H1 (cell line): ENCODE data around the gene RNF212. TPM values are rescaled to one million over a fixed set of nuclear protein-coding genes. Genes with fewer than 3 reads are reported as not detected.

Experiments used
- CTCF ChIA-PET: fragments of 300-600 bp; sonication (Branson Sonifier 250); formaldehyde crosslinking; loops from one replicate; lab custom pipeline; 2021; ENCODE audit not compliant: partially characterized antibody; lab: Charles Lee
- POLR2A ChIA-PET: fragments of 300-600 bp; sonication (Branson Sonifier 250); formaldehyde crosslinking; loops from one replicate; lab custom pipeline; 2021; ENCODE audit warnings: inconsistent platforms; ENCODE audit not compliant: partially characterized antibody; lab: Charles Lee
- DNase-seq, 2 experiments: peaks; one replicate each; pipeline versions ENCODE4 v3.0.0 to v3.0.0-alpha.2; 2010 to 2022; ENCODE audit warnings: low spot score in 2 of 2, low read depth in 1 of 2, mixed read lengths in 1 of 2
- FAIRE-seq: peaks from 2 replicates; lab custom pipeline; 2011; peaks lifted over from hg19 to GRCh38; lab: Jason Lieb, UNC
- H2AFZ ChIP-seq: 2 replicates; pipeline ENCODE4 v1.8.1; 2012; ENCODE audit warnings: low read length, inconsistent platforms
- H2AK5ac ChIP-seq: 2 replicates; pipeline ENCODE4 v1.6.1; 2013; ENCODE audit warnings: low read depth, low read length
- H2BK120ac ChIP-seq: replicated peaks from 2 replicates; pipeline ENCODE3; 2013; ENCODE audit warnings: low read depth, low read length, inconsistent platforms
- H2BK12ac ChIP-seq: 2 replicates; pipeline ENCODE4 v1.6.1; 2013; ENCODE audit warnings: low read depth, low read length
- H2BK15ac ChIP-seq: 2 replicates; pipeline ENCODE4 v1.6.1; 2013; ENCODE audit warnings: low read length
- H2BK20ac ChIP-seq: 2 replicates; pipeline ENCODE4 v1.6.1; 2013; ENCODE audit warnings: low read length
- H2BK5ac ChIP-seq: 2 replicates; pipeline ENCODE4 v1.6.1; 2013; ENCODE audit warnings: low read depth, low read length
- H3K14ac ChIP-seq: 2 replicates; pipeline ENCODE4 v1.6.1; 2013; ENCODE audit warnings: inconsistent platforms; ENCODE audit not compliant: insufficient read length
- H3K18ac ChIP-seq: 2 replicates; pipeline ENCODE4 v1.6.1; 2013; ENCODE audit warnings: low read length; ENCODE audit errors: extremely low read depth
- H3K23ac ChIP-seq: 2 replicates; pipeline ENCODE4 v1.6.1; 2013; ENCODE audit warnings: inconsistent platforms; ENCODE audit not compliant: insufficient read length
- H3K23me2 ChIP-seq: 2 replicates; pipeline ENCODE4 v1.6.1; 2013; ENCODE audit warnings: low read depth, low read length
- H3K27ac ChIP-seq: 2 replicates; pipeline ENCODE4 v1.6.1; 2011; ENCODE audit warnings: low read depth, low read length, inconsistent platforms
- H3K27me3 ChIP-seq, 4 experiments: replicated peaks in 1 of 4; 1 replicate in 1 of 4; 2 replicates in 3 of 4; pipeline versions ENCODE4 v1.6.1 to v1.8.1; 2011 to 2013; ENCODE audit warnings: low read length in 3 of 4, mild to moderate bottlenecking in 3 of 4, inconsistent platforms in 2 of 4, mixed read lengths in 2 of 4, moderate library complexity in 1 of 4; ENCODE audit not compliant: control insufficient read depth in 3 of 4, insufficient read depth in 3 of 4; ENCODE audit errors: extremely low read depth in 1 of 4
- H3K36me3 ChIP-seq, 4 experiments: 2 replicates each; pipeline versions ENCODE4 v1.6.1 to v1.8.1; 2011 to 2013; ENCODE audit warnings: mild to moderate bottlenecking in 4 of 4, low read length in 3 of 4, moderate library complexity in 2 of 4, control low read depth in 1 of 4, inconsistent platforms in 1 of 4; ENCODE audit not compliant: insufficient read depth in 4 of 4, control insufficient read depth in 2 of 4
- H3K4ac ChIP-seq: replicated peaks from 2 replicates; pipeline ENCODE3; 2013; ENCODE audit warnings: low read length, low read depth, mixed read lengths, inconsistent platforms; ENCODE audit not compliant: insufficient read length
- H3K4me1 ChIP-seq, 4 experiments: replicated peaks in 1 of 4; 1 replicate in 1 of 4; 2 replicates in 3 of 4; pipeline versions ENCODE4 v1.6.1 to v1.8.1; 2011 to 2013; ENCODE audit warnings: low read length in 3 of 4, inconsistent platforms in 2 of 4, mixed read lengths in 1 of 4; ENCODE audit not compliant: insufficient read depth in 4 of 4, control insufficient read depth in 3 of 4
- H3K4me2 ChIP-seq, 2 experiments: 2 replicates each; pipeline versions ENCODE4 v1.6.1 to v1.8.1; 2011 to 2013; ENCODE audit warnings: low read depth in 2 of 2, low read length in 2 of 2, control low read depth in 1 of 2, inconsistent platforms in 1 of 2, mild to moderate bottlenecking in 1 of 2; ENCODE audit not compliant: insufficient read depth in 1 of 2
- H3K4me3 ChIP-seq, 4 experiments: fragments of 200-600, 300-600 bp in 1 of 4; sonication (generic), shearing (Covaris generic), sonication (Bioruptor Twin) in 1 of 4; 2 replicates each; pipeline versions ENCODE4 v1.5.1 to v1.8.1; 2011 to 2016; ENCODE audit warnings: low read length in 4 of 4, low read depth in 3 of 4, control low read depth in 2 of 4, inconsistent platforms in 2 of 4, mild to moderate bottlenecking in 2 of 4, mixed read lengths in 1 of 4, moderate library complexity in 1 of 4; ENCODE audit not compliant: insufficient read depth in 2 of 4; ENCODE audit errors: extremely low read depth in 1 of 4
- H3K56ac ChIP-seq: replicated peaks from 2 replicates; pipeline ENCODE3; 2013; ENCODE audit warnings: low read depth, mild to moderate bottlenecking, mixed read lengths, low read length, inconsistent platforms; ENCODE audit not compliant: insufficient read length
- H3K79me1 ChIP-seq: 2 replicates; pipeline ENCODE4 v1.6.1; 2013; ENCODE audit warnings: low read depth, low read length, control low read depth
- H3K79me2 ChIP-seq, 2 experiments: 2 replicates each; pipeline versions ENCODE4 v1.6.1 to v1.8.1; 2012 to 2013; ENCODE audit warnings: low read length in 2 of 2, mild to moderate bottlenecking in 2 of 2, inconsistent platforms in 1 of 2; ENCODE audit not compliant: insufficient read depth in 2 of 2, control insufficient read depth in 1 of 2
- H3K9ac ChIP-seq, 4 experiments: replicated peaks in 1 of 4; 1 replicate in 1 of 4; 2 replicates in 3 of 4; pipeline versions ENCODE4 v1.6.1 to v1.8.1; 2011 to 2013; ENCODE audit warnings: low read depth in 3 of 4, low read length in 3 of 4, control low read depth in 2 of 4, mild to moderate bottlenecking in 2 of 4, moderate library complexity in 2 of 4, inconsistent platforms in 1 of 4; ENCODE audit errors: extremely low read depth in 1 of 4
- H3K9me3 ChIP-seq, 2 experiments: 2 replicates each; pipeline versions ENCODE4 v1.6.1 to v1.8.1; 2012 to 2013; ENCODE audit warnings: mild to moderate bottlenecking in 2 of 2, moderate library complexity in 2 of 2, control low read depth in 1 of 2, inconsistent platforms in 1 of 2, low read depth in 1 of 2, low read length in 1 of 2, mixed read lengths in 1 of 2; ENCODE audit not compliant: insufficient read depth in 2 of 2
- H4K20me1 ChIP-seq, 2 experiments: replicated peaks in 1 of 2; 2 replicates each; pipeline versions ENCODE3 to v1.8.1; 2011 to 2013; ENCODE audit warnings: inconsistent platforms in 2 of 2, low read length in 2 of 2, mild to moderate bottlenecking in 1 of 2; ENCODE audit not compliant: insufficient read depth in 2 of 2, control insufficient read depth in 1 of 2
- H4K5ac ChIP-seq: 2 replicates; pipeline ENCODE4 v1.6.1; 2013; ENCODE audit warnings: low read length, low read depth, mixed read lengths, inconsistent platforms; ENCODE audit not compliant: insufficient read length
- H4K8ac ChIP-seq: 2 replicates; pipeline ENCODE4 v1.8.0; 2013; ENCODE audit warnings: mild to moderate bottlenecking, moderate library complexity, low read length, inconsistent platforms; ENCODE audit not compliant: insufficient read depth; ENCODE audit errors: extremely low read depth
- H4K91ac ChIP-seq: replicated peaks from 2 replicates; pipeline ENCODE3; 2013; ENCODE audit warnings: low read length, mixed read lengths, inconsistent platforms; ENCODE audit not compliant: insufficient read length
- CEBPB ChIP-seq: IDR thresholded peaks from 2 replicates; pipeline ENCODE4 v1.6.1; 2012; ENCODE audit warnings: low read depth, low read length
- FOSL1 ChIP-seq: IDR thresholded peaks from 2 replicates; pipeline ENCODE4 v1.6.1; 2011; ENCODE audit warnings: mild to moderate bottlenecking, low read depth, low read length, moderate library complexity; ENCODE audit not compliant: insufficient read depth
- GTF2F1 ChIP-seq: IDR thresholded peaks from 2 replicates; pipeline ENCODE4 v1.6.1; 2012; ENCODE audit warnings: low read depth, low read length, improper control_type of control experiment, borderline replicate concordance
- RFX5 ChIP-seq: IDR thresholded peaks from 2 replicates; pipeline ENCODE4 v1.6.1; 2011; ENCODE audit warnings: low read depth, low read length, improper control_type of control experiment, borderline replicate concordance
- SAP30 ChIP-seq: fragments of 300-600 bp; sonication (generic); IDR thresholded peaks from 2 replicates; pipeline ENCODE4 v1.7.1; 2012; ENCODE audit warnings: low read length, moderate library complexity, mild to moderate bottlenecking, inconsistent platforms; ENCODE audit not compliant: insufficient read depth, insufficient replicate concordance
- SIN3A ChIP-seq, 2 experiments: IDR thresholded peaks in 1 of 2; conservative IDR thresholded peaks in 1 of 2; 2 replicates each; pipeline ENCODE4 v1.6.1; 2011 to 2012; ENCODE audit warnings: low read length in 2 of 2, improper control_type of control experiment in 1 of 2, low read depth in 1 of 2, mild to moderate bottlenecking in 1 of 2
- SIX5 ChIP-seq: IDR thresholded peaks from 2 replicates; pipeline ENCODE4 v1.6.1; 2011; ENCODE audit warnings: mild to moderate bottlenecking, low read depth, low read length
- SRF ChIP-seq: IDR thresholded peaks from 2 replicates; pipeline ENCODE4 v1.6.1; 2011; ENCODE audit warnings: mild to moderate bottlenecking, low read depth, low read length, moderate library complexity
- TEAD4 ChIP-seq: IDR thresholded peaks from 2 replicates; pipeline ENCODE4 v1.6.1; 2012; ENCODE audit warnings: low read depth, low read length, inconsistent platforms, mixed read lengths
- YY1 ChIP-seq: IDR thresholded peaks from 2 replicates; pipeline ENCODE4 v1.6.1; 2011; ENCODE audit warnings: low read depth, mild to moderate bottlenecking, low read length
- ZNF274 ChIP-seq: IDR thresholded peaks from 2 replicates; pipeline ENCODE4 v1.7.0; 2012; ENCODE audit warnings: low read length, borderline replicate concordance; ENCODE audit errors: extremely low read depth
- WGBS, 2 experiments: shearing (Covaris generic) in 1 of 2; methylation state at CpG; one replicate each; pipeline versions ENCODE4 v1.1.6 to v1.1.7; 2013 to 2015; ENCODE audit warnings: low lambda C conversion rate in 2 of 2, mixed read lengths in 2 of 2, inconsistent platforms in 1 of 2, low coverage in 1 of 2, missing lambda C conversion rate in 1 of 2; ENCODE audit not compliant: insufficient replicate concordance in 2 of 2, insufficient coverage in 1 of 2, insufficient read length in 1 of 2; ENCODE audit errors: extremely low coverage in 1 of 2, missing lambda C conversion rate in 1 of 2; 5-methylcytosine and 5-hydroxymethylcytosine counted together
- polyA plus RNA-seq, 7 experiments: library from polyadenylated mRNA; depleted of rRNA in 3 of 7; stranded (reverse) in 5 of 7; unstranded in 2 of 7; fragments of >200 nt in 5 of 7; fragments of 200-250 nt in 2 of 7; gene quantifications; 1 replicate in 5 of 7; 2 replicates in 1 of 7; 4 replicates in 1 of 7; pipeline versions ENCODE4 v1.2.1 to v1.2.3, GENCODE V29; 2011 to 2013; ENCODE audit warnings: missing spikeins in 2 of 7, mixed read lengths in 2 of 7
- total RNA-seq: library from RNA; stranded (reverse); fragmentation: NEBNext Ultra II Directional; extraction: Animal tissue kit (Norgen Biotek cat#: 25700); gene quantifications from 2 replicates; pipeline ENCODE4 v1.2.1, GENCODE V29; 2021
- TF ChIP-seq, protein P1 (sequence below): IDR thresholded peaks from 2 replicates; pipeline ENCODE4 v1.6.1; 2012; ENCODE audit warnings: low read length, inconsistent platforms

RNF212 gene
- total and polyA plus RNA-seq, 2 of the 8 experiments (the other 6 are each of a cell fraction or from before 2014, with no cell fraction given) = 3.4 to 5.4 TPM

GRCh38 chr4:1045193-1045594 is 68.2 kb downstream of the RNF212 start:
- ChIA-PET POLR2A (interaction anchor here (1.3 kb wide), 1 partner anchor 11 kb away, joined by 5 read pairs; no protein-coding TSS in a partner anchor), CTCF (interaction anchor here (1.1 kb wide), 1 partner anchor 12 kb away, joined by 4 read pairs; no protein-coding TSS in a partner anchor)
- Histone ChIP-seq H2BK5ac (0 out of 2 replicates have a peak overlapping the region, but pooled peaks have one; percentile 63), H3K36me3 (no peaks in the 10 kb centered on the region), H3K79me1 (no peaks in the 10 kb centered on the region), H3K4me2 (no peak overlapping the region), H3K23me2 (peaks cover 14% of the 10 kb centered on the region), H4K20me1 (peaks cover 0 to 2% of the 10 kb centered on the region in 2 experiments), H4K91ac (peak overlapping the region; percentile 55), H2AK5ac (peak overlapping the region; percentile 90), H3K23ac (no peak overlapping the region), H2AFZ (no peak overlapping the region), H3K9ac (no peak overlapping the region), H2BK20ac (peak overlapping the region; percentile 80; the same call in 1 of the 2 replicates), H3K4me3 (no peak overlapping the region), H3K4me1 (peaks cover 0 to 15% (median 12%) of the 10 kb centered on the region in 4 experiments; a peak in 6 of 7 replicates), H3K79me2 (no peaks in the 10 kb centered on the region), H3K4ac (peak overlapping the region; percentile 38), H3K27ac (no peak overlapping the region), H2BK120ac (no peak overlapping the region), H3K27me3 (peaks cover 0 to 8% (median 6%) of the 10 kb centered on the region in 4 experiments; a peak in 3 of 7 replicates), H3K18ac (no peak overlapping the region; the same call in 1 of the 2 replicates), H2BK15ac (peak overlapping the region; percentile 81; the same call in 1 of the 2 replicates), H3K56ac (no peak overlapping the region), H3K14ac (no peak overlapping the region), H4K5ac (no peak overlapping the region), H2BK12ac (peak overlapping the region; percentile 92; the same call in 1 of the 2 replicates), H4K8ac (no peak overlapping the region), H3K9me3 (no peaks in the 10 kb centered on the region)
- no peak for FAIRE-seq
- DNase-seq = no peak
- 91% methylated on average over 14 of the region's 14 CpGs; no CpG with 5 or more reads in 1 of the 2 experiments for WGBS, 2 experiments
- TF ChIP-seq YY1 (no peak), SIX5 (no peak), GTF2F1 (no peak), TEAD4 (no peak), SIN3A (conservative IDR thresholded peaks at IDR 0.05 in 1 of 2, IDR thresholded peaks at IDR 0.05 in 1 of 2; ENCODE audit: low read depth in 1 of 2, low read length in 2 of 2) (no peak), SAP30 (no peak), ZNF274 (no peak), CEBPB (no peak), FOSL1 (no peak), RFX5 (no peak), SRF (no peak)
- TF ChIP-seq, protein P1, sequence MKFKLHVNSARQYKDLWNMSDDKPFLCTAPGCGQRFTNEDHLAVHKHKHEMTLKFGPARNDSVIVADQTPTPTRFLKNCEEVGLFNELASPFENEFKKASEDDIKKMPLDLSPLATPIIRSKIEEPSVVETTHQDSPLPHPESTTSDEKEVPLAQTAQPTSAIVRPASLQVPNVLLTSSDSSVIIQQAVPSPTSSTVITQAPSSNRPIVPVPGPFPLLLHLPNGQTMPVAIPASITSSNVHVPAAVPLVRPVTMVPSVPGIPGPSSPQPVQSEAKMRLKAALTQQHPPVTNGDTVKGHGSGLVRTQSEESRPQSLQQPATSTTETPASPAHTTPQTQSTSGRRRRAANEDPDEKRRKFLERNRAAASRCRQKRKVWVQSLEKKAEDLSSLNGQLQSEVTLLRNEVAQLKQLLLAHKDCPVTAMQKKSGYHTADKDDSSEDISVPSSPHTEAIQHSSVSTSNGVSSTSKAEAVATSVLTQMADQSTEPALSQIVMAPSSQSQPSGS = no peak
